ENCODE results near the gene OSBP2. TPM values are rescaled to one million over a fixed set of nuclear protein-coding genes. Genes with fewer than 3 reads are reported as not detected.

OSBP2 gene
- total and polyA plus RNA-seq, 2 experiments from 2014 or later = 2.1 to 2.9 TPM

GRCh38 chr22:30778261-30778660 is 83.6 kb downstream of the OSBP2 start:
- Histone ChIP-seq H3K4me2 (no peak overlapping the region), H3K36me3 (ENCODE audit: insufficient read depth) (no peaks in the 10 kb centered on the region), H3K27me3 (ENCODE audit: insufficient read depth) (no peaks in the 10 kb centered on the region), H4K20me1 (replicated peaks; ENCODE audit: insufficient read depth) (no peaks in the 10 kb centered on the region), H3K27ac (ENCODE audit: low read depth) (no peak overlapping the region), H3K9me2 (ENCODE audit: insufficient read depth) (no peaks in the 10 kb centered on the region), H3K4me3 (no peak overlapping the region), H3F3A (replicated peaks; ENCODE audit: low read depth) (no peaks in the 10 kb centered on the region), H2AFZ (no peak overlapping the region), H3K4me1 (ENCODE audit: insufficient read depth) (no peaks in the 10 kb centered on the region), H3K79me2 (replicated peaks; ENCODE audit: insufficient read depth) (no peaks in the 10 kb centered on the region)
- no peak overlapping the region for H3K4me3 Mint-ChIP-seq
- peaks cover 4% of the 10 kb centered on the region; the same call in 2 of the 3 replicates for H3K4me1 Mint-ChIP-seq
- H3K9me3 Mint-ChIP-seq = no peaks in the 10 kb centered on the region
- DNase-seq (ENCODE audit: low spot score) (no peak), ATAC-seq (no peak)
- peaks cover 2% of the 10 kb centered on the region for H3K27me3 Mint-ChIP-seq (ENCODE audit: insufficient read depth, low read depth, poor library complexity)
- no peaks in the 10 kb centered on the region for H3K36me3 Mint-ChIP-seq (ENCODE audit: low read depth)
- no peak overlapping the region; the same call in 1 of the 2 replicates for H3K27ac Mint-ChIP-seq
- TF ChIP-seq ZNF462 (CRISPR knock-in tag; IDR thresholded peaks at IDR 0.05) (no peak), STAT1 (IDR thresholded peaks at IDR 0.05; ENCODE audit: unreplicated experiment) (no peak), POLR2AphosphoS5 (IDR thresholded peaks at IDR 0.05; ENCODE audit: low read depth) (no peak), REST (IDR thresholded peaks at IDR 0.05; ENCODE audit: unreplicated experiment) (no peak), JUNB (IDR thresholded peaks at IDR 0.05; ENCODE audit: unreplicated experiment) (no peak)
